ACC112 (cell line): ENCODE results near the gene APC2.

Experiments
- H2AFZ ChIP-seq: fragments of 200-600 bp; sonication (generic); one replicate; pipeline ENCODE4 v1.6.0; 2017; ENCODE audit warnings: antibody characterized with exemption, low read length; ENCODE audit not compliant: unreplicated experiment
- H3K27ac ChIP-seq: fragments of 200-600 bp; sonication (generic); 2 replicates; pipeline ENCODE4 v1.5.1; 2014; ENCODE audit warnings: low read depth, mild to moderate bottlenecking, antibody characterized with exemption, low read length, moderate library complexity
- H3K27me3 ChIP-seq: fragments of 200-600 bp; sonication (generic); 2 replicates; pipeline ENCODE4 v1.6.1; 2014; ENCODE audit warnings: mild to moderate bottlenecking, antibody characterized with exemption, low read length, moderate library complexity, mixed read lengths; ENCODE audit not compliant: insufficient read depth
- H3K36me3 ChIP-seq: fragments of 200-600 bp; sonication (generic); 2 replicates; pipeline ENCODE4 v1.6.1; 2016; ENCODE audit warnings: mild to moderate bottlenecking, antibody characterized with exemption, low read length, moderate library complexity, mixed read lengths; ENCODE audit not compliant: insufficient read depth
- H3K4me1 ChIP-seq: fragments of 200-600 bp; sonication (generic); one replicate; pipeline ENCODE4 v1.6.1; 2016; ENCODE audit warnings: low read length, mixed read lengths; ENCODE audit not compliant: insufficient read depth, unreplicated experiment, control insufficient read depth
- H3K4me3 ChIP-seq: fragments of 200-600 bp; sonication (generic); 2 replicates; pipeline ENCODE4 v1.5.1; 2014; ENCODE audit warnings: mild to moderate bottlenecking, low read depth, low read length
- H3K79me2 ChIP-seq: fragments of 200-600 bp; sonication (generic); one replicate; pipeline ENCODE4 v1.6.0; 2016; ENCODE audit warnings: low read length; ENCODE audit not compliant: control insufficient read depth, unreplicated experiment, insufficient read depth

The APC2 gene

GRCh38 chr19:1483979-1484428, 34.1 kb downstream of the APC2 start:
- no peak overlapping the region for H3K27ac ChIP-seq
- H3K27me3 ChIP-seq, result no peaks in the 10 kb centered on the region
- H3K36me3 ChIP-seq, result no peaks in the 10 kb centered on the region
- no peaks in the 10 kb centered on the region for H3K4me1 ChIP-seq
- no peaks in the 10 kb centered on the region for H3K79me2 ChIP-seq
- H2AFZ ChIP-seq, result no peak overlapping the region
- H3K4me3 ChIP-seq, result no peak overlapping the region

GRCh38 chr19:1486720-1487575, 37.0 kb downstream of the APC2 start:
- Histone ChIP-seq H3K27ac (no peak overlapping the region), H3K27me3 (peaks cover 6% of the 10 kb centered on the region; the same call in 1 of the 2 replicates), H3K4me1 (no peaks in the 10 kb centered on the region)

GRCh38 chr19:1487576-1488281, 37.8 kb downstream of the APC2 start:
- Histone ChIP-seq H3K79me2 (no peaks in the 10 kb centered on the region), H3K4me1 (no peaks in the 10 kb centered on the region), H3K4me3 (no peak overlapping the region), H3K36me3 (no peaks in the 10 kb centered on the region), H2AFZ (no peak overlapping the region), H3K27ac (no peak overlapping the region), H3K27me3 (peaks cover 6% of the 10 kb centered on the region; the same call in 1 of the 2 replicates)

More at GRCh38 chr19:1486720-1487575, 37.0 kb downstream of the APC2 start:
- Histone ChIP-seq H3K36me3 (no peaks in the 10 kb centered on the region), H3K79me2 (no peaks in the 10 kb centered on the region), H2AFZ (no peak overlapping the region), H3K4me3 (no peak overlapping the region)

- no peak overlapping the region for H3K27ac ChIP-seq
- no peaks in the 10 kb centered on the region for H3K4me1 ChIP-seq
- H3K27me3 ChIP-seq, result peaks cover 6% of the 10 kb centered on the region; the same call in 1 of the 2 replicates
- H3K4me3 ChIP-seq, result no peak overlapping the region
- no peak overlapping the region for H2AFZ ChIP-seq
- no peaks in the 10 kb centered on the region for H3K36me3 ChIP-seq
- no peaks in the 10 kb centered on the region for H3K79me2 ChIP-seq
Measured at GRCh38 chr19:1488282-1488601, 38.3 kb downstream of the APC2 start.

- peaks cover 6% of the 10 kb centered on the region; the same call in 1 of the 2 replicates for H3K27me3 ChIP-seq
- H3K4me1 ChIP-seq, result no peaks in the 10 kb centered on the region
- H3K79me2 ChIP-seq, result no peaks in the 10 kb centered on the region
- no peak overlapping the region for H3K27ac ChIP-seq
- peak overlapping the region; percentile 73 for H3K4me3 ChIP-seq
- no peak overlapping the region for H2AFZ ChIP-seq
- H3K36me3 ChIP-seq, result no peaks in the 10 kb centered on the region
Measured at GRCh38 chr19:1489463-1490310, 39.8 kb downstream of the APC2 start.

GRCh38 chr19:1490311-1491113, 40.6 kb downstream of the APC2 start, which contains the start of gene PCSK4:
TSS of gene PCSK4 (minus strand) at chr19:1490350. CDS start at chr19:1490346, 4 bp downstream.
- H3K27me3 ChIP-seq, result peaks cover 6% of the 10 kb centered on the region; the same call in 1 of the 2 replicates
- no peaks in the 10 kb centered on the region for H3K4me1 ChIP-seq
- H3K36me3 ChIP-seq, result no peaks in the 10 kb centered on the region
- H3K79me2 ChIP-seq, result no peaks in the 10 kb centered on the region
- no peak within 1 kb of the TSS for H2AFZ ChIP-seq
- no peak within 1 kb of the TSS for H3K27ac ChIP-seq
- H3K4me3 ChIP-seq, result peak within 1 kb of the TSS; percentile 73

GRCh38 chr19:1491114-1491848, 41.4 kb downstream of the APC2 start, which contains the start of gene REEP6:
TSS of gene REEP6 (plus strand) at chr19:1491181. CDS start at chr19:1491270, 89 bp downstream.
- Histone ChIP-seq H3K36me3 (no peaks in the 10 kb centered on the region), H3K4me1 (no peaks in the 10 kb centered on the region), H2AFZ (no peak within 1 kb of the TSS), H3K27me3 (peaks cover 6% of the 10 kb centered on the region; the same call in 1 of the 2 replicates), H3K79me2 (no peaks in the 10 kb centered on the region), H3K4me3 (peak within 1 kb of the TSS; percentile 73), H3K27ac (no peak within 1 kb of the TSS)

- Histone ChIP-seq H3K4me1 (no peaks in the 10 kb centered on the region), H3K79me2 (no peaks in the 10 kb centered on the region), H3K27ac (no peak overlapping the region), H3K4me3 (no peak overlapping the region; the same call in 1 of the 2 replicates), H3K27me3 (peaks cover 6% of the 10 kb centered on the region; the same call in 1 of the 2 replicates), H3K36me3 (no peaks in the 10 kb centered on the region), H2AFZ (no peak overlapping the region)
Measured at GRCh38 chr19:1491849-1492170, 41.9 kb downstream of the APC2 start.

GRCh38 chr19:1492474-1493006, 42.6 kb downstream of the APC2 start:
- H3K4me1 ChIP-seq, result no peaks in the 10 kb centered on the region
- peaks cover 6% of the 10 kb centered on the region; the same call in 1 of the 2 replicates for H3K27me3 ChIP-seq
- no peaks in the 10 kb centered on the region for H3K36me3 ChIP-seq
- no peak overlapping the region for H3K27ac ChIP-seq
- H2AFZ ChIP-seq, result no peak overlapping the region
- no peak overlapping the region for H3K4me3 ChIP-seq
- H3K79me2 ChIP-seq, result no peaks in the 10 kb centered on the region
